ENCODE results near the gene KCNQ2.

- TF ChIP-seq GATA2 (IDR thresholded peaks at IDR 0.05; ENCODE audit: low read depth, low read length) (no peak), GATA3 (IDR thresholded peaks at IDR 0.05; ENCODE audit: low read depth, low read length) (no peak)
Observed at GRCh38 chr20:63408684-63409046, 63.8 kb downstream of the KCNQ2 start.
